Measurements from ENCODE around the gene XKR7.

The XKR7 gene

DNA sequence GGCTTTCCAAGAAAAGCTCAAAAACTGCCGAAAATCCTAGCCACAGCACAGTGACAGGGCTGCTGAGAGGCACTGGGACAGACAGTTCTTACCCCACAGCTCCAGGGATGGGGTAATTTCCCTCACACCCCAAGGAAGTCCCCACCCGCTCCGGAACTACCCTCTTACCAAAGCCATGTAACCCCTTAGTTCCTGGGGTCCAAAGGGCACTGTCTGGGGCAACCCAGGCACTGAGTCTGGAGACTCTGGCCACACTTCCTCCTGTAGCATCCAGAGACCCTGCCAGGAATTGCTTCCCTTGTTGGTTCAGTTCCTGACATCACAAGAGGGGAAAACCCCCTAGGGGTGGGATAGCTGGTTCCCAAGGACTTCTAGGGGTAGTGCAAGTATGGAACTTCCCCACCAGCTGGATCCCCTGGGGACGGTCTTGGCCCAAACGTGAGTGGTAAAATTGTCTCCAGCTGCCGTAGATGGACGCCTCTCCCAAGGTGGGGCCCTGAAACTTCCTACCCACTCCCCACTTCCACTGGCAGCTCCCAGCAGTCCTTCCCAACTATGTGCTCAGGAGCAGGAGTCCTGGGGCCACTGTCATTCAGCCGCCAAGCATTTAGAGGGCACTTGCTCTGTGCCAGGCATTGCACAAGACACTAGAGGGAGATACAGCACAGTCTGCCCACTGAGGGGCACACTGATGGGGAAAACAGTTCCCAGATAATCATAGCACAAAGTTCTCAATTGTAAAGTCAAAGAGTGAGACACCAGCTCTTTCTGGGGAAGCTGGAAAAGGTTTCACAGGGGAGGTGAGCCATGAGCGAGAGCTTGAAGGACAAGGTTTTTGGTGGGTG, 66.9 kb downstream of the XKR7 start:
- H3K27ac ChIP-seq (ENCODE audit: low read length) = no peak overlapping the region
- peaks cover 72% of the 10 kb centered on the region for H3K27me3 ChIP-seq (replicated peaks; ENCODE audit: insufficient read depth, low read length)
- DNase-seq = no peak
- no peak overlapping the region for H3K4me2 ChIP-seq (ENCODE audit: low read depth, low read length)
- no peaks in the 10 kb centered on the region for H3F3A ChIP-seq (ENCODE audit: insufficient read depth, low read length)
- H3K9me2 ChIP-seq (replicated peaks; ENCODE audit: insufficient read depth, low read length) = no peaks in the 10 kb centered on the region
- H3K4me1 ChIP-seq (ENCODE audit: low read length) = no peaks in the 10 kb centered on the region
- no peaks in the 10 kb centered on the region for H3K79me2 ChIP-seq (ENCODE audit: low read length)
- no peaks in the 10 kb centered on the region for H3K36me3 ChIP-seq (replicated peaks; ENCODE audit: insufficient read depth, low read length)
- H4K20me1 ChIP-seq (ENCODE audit: insufficient read depth, low read length) = no peaks in the 10 kb centered on the region
- no peaks in the 10 kb centered on the region for H3K9me3 ChIP-seq (replicated peaks; ENCODE audit: insufficient read depth, low read length)
- H2AFZ ChIP-seq (ENCODE audit: low read length) = no peak overlapping the region
- no peak overlapping the region for H3K4me3 ChIP-seq (ENCODE audit: low read length)
- no peak overlapping the region for H3K9ac ChIP-seq (ENCODE audit: low read length)
- TF ChIP-seq, protein P1, sequence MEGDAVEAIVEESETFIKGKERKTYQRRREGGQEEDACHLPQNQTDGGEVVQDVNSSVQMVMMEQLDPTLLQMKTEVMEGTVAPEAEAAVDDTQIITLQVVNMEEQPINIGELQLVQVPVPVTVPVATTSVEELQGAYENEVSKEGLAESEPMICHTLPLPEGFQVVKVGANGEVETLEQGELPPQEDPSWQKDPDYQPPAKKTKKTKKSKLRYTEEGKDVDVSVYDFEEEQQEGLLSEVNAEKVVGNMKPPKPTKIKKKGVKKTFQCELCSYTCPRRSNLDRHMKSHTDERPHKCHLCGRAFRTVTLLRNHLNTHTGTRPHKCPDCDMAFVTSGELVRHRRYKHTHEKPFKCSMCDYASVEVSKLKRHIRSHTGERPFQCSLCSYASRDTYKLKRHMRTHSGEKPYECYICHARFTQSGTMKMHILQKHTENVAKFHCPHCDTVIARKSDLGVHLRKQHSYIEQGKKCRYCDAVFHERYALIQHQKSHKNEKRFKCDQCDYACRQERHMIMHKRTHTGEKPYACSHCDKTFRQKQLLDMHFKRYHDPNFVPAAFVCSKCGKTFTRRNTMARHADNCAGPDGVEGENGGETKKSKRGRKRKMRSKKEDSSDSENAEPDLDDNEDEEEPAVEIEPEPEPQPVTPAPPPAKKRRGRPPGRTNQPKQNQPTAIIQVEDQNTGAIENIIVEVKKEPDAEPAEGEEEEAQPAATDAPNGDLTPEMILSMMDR (IDR thresholded peaks at IDR 0.05; ENCODE audit: low read length) = peak; percentile 19
- no peak for TF ChIP-seq EZH2phosphoT487 (IDR thresholded peaks at IDR 0.05; ENCODE audit: low read length)

DNA sequence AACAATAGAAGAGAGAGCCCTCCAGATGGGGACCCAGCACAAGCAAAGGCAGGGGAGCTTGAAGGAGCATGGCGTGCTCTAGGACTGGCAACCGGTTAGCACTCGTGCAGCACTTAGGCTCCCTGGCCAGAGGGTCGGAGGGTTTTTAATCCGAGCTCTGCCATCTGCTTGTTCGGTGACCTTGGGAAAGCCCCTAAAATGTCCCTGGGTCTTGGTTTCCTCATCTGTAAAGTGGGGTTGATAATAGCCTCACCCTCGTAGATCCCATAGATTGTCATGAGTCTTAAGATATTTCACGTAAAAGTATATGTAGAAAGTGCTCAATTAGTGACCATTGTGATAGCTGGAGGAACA, 67.5 kb downstream of the XKR7 start:
- no peaks in the 10 kb centered on the region for H3K4me1 ChIP-seq (ENCODE audit: low read length)
- no peak overlapping the region for H2AFZ ChIP-seq (ENCODE audit: low read length)
- peaks cover 66% of the 10 kb centered on the region for H3K27me3 ChIP-seq (replicated peaks; ENCODE audit: insufficient read depth, low read length)
- H3K9me3 ChIP-seq (replicated peaks; ENCODE audit: insufficient read depth, low read length) = no peaks in the 10 kb centered on the region
- H3F3A ChIP-seq (ENCODE audit: insufficient read depth, low read length) = no peaks in the 10 kb centered on the region
- H3K79me2 ChIP-seq (ENCODE audit: low read length) = no peaks in the 10 kb centered on the region
- H3K9me2 ChIP-seq (replicated peaks; ENCODE audit: insufficient read depth, low read length) = no peaks in the 10 kb centered on the region
- H3K36me3 ChIP-seq (replicated peaks; ENCODE audit: insufficient read depth, low read length) = no peaks in the 10 kb centered on the region
- no peak for TF ChIP-seq EZH2 (optimal IDR thresholded peaks at IDR 0.05; ENCODE audit: low read depth, low read length)
- TF ChIP-seq EZH2phosphoT487 (IDR thresholded peaks at IDR 0.05; ENCODE audit: low read length) = no peak
- TF ChIP-seq, protein P1 (IDR thresholded peaks at IDR 0.05; ENCODE audit: low read length) = no peak
- H3K4me2 ChIP-seq (ENCODE audit: low read depth, low read length) = no peak overlapping the region
- no peak overlapping the region for H3K9ac ChIP-seq (ENCODE audit: low read length)
- H3K4me3 ChIP-seq (ENCODE audit: low read length) = no peak overlapping the region
- H4K20me1 ChIP-seq (ENCODE audit: insufficient read depth, low read length) = no peaks in the 10 kb centered on the region
- DNase-seq = no peak
- H3K27ac ChIP-seq (ENCODE audit: low read length) = no peak overlapping the region

DNA sequence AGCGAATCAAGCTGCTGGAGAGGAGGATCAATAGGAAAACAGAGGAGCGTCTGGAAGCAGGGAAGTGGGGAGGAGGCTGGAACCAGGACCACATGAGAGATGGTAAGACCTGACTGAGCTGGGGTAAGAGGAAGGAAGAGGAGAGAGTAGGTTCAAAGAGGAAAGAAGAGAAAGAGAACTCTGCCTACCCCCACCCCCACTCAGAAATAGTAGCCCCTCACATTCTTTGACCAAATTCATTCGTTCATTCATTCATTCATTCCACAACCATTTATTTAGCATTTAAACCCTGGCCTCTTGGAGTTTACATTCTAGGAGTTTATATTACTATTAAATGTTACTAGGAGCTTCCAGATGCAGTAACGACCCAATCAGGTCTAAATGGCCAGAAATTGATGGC, 68.3 kb downstream of the XKR7 start:
- H3K4me2 ChIP-seq (ENCODE audit: low read depth, low read length) = no peak overlapping the region
- TF ChIP-seq EZH2phosphoT487 (IDR thresholded peaks at IDR 0.05; ENCODE audit: low read length) (no peak), EZH2 (optimal IDR thresholded peaks at IDR 0.05; ENCODE audit: low read depth, low read length) (no peak)
- TF ChIP-seq, protein P1 (IDR thresholded peaks at IDR 0.05; ENCODE audit: low read length) = no peak
- H2AFZ ChIP-seq (ENCODE audit: low read length) = no peak overlapping the region
- no peaks in the 10 kb centered on the region for H3K4me1 ChIP-seq (ENCODE audit: low read length)
- H3K36me3 ChIP-seq (replicated peaks; ENCODE audit: insufficient read depth, low read length) = no peaks in the 10 kb centered on the region
- no peaks in the 10 kb centered on the region for H3F3A ChIP-seq (ENCODE audit: insufficient read depth, low read length)
- no peak overlapping the region for H3K27ac ChIP-seq (ENCODE audit: low read length)
- no peaks in the 10 kb centered on the region for H3K9me2 ChIP-seq (replicated peaks; ENCODE audit: insufficient read depth, low read length)
- H3K4me3 ChIP-seq (ENCODE audit: low read length) = no peak overlapping the region
- peaks cover 60% of the 10 kb centered on the region for H3K27me3 ChIP-seq (replicated peaks; ENCODE audit: insufficient read depth, low read length)
- H3K9ac ChIP-seq (ENCODE audit: low read length) = no peak overlapping the region
- no peaks in the 10 kb centered on the region for H3K9me3 ChIP-seq (replicated peaks; ENCODE audit: insufficient read depth, low read length)
- no peaks in the 10 kb centered on the region for H3K79me2 ChIP-seq (ENCODE audit: low read length)
- no peak for DNase-seq
- H4K20me1 ChIP-seq (ENCODE audit: insufficient read depth, low read length) = no peaks in the 10 kb centered on the region
